Peyer's patch (tissue), 4 donors: ENCODE data around the gene SLC4A8.

Source experiments
- POLR2A ChIP-seq, 2 donors: fragments of 450-650 bp; IDR thresholded peaks; one replicate each; pipeline ENCODE4 v1.5.1; 2017; ENCODE audit warnings: antibody characterized with exemption in 2 of 2, mild to moderate bottlenecking in 2 of 2, moderate library complexity in 2 of 2
- TF ChIP-seq, protein P1 (sequence below), 6 experiments: fragments of 450-650 bp in 4 of 6; fragments of 200-600 bp in 2 of 6; sonication (generic) in 1 of 6; IDR thresholded peaks; one replicate each; pipeline ENCODE4 v1.5.1; 2017 to 2019; ENCODE audit warnings: antibody characterized with exemption in 6 of 6, mild to moderate bottlenecking in 3 of 6, moderate library complexity in 1 of 6

DNA sequence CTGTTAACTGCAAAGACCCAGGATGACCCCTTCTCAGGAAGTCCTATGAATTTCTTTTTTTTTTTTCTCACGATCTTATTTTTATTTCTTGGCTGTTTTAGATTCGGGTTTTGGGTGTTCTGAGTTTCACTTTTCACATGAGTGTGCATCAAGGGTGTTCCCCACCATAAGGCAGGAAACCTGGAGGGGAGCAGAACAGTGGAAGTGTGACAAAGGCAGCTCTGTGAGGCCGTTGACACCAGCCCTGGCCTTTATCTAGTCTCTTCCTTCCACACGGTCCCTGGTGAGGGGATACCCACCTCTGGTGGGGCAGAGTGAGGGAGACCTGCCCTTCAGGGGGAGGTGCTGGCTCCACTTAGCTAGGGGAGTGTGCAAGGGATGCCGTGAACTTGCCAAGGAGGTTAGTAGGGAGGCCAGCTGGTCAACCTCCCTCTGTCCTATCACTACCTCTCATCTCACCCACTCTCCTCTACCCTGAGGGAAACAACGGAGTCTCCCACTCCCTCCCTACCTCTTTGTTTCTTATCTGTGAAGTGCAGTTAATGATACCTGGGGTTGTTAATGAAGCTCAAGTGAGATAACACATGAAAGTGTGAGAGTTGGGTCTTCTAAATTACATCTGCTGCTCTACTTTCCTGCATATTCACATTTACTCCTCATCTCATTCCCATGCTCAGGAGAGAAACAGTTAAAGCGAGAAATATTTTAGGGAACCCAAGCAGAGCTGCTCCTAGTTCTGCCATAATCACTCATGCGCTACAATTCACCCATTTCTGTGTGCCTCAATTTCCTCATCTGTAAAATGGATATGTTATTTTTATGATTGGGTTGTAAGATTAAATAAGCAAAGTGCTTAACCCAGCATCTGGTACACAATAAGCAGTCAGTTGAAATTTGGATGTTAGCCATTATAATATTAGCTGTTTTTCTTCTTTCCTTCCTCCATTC lies 29.1 kb upstream of the SLC4A8 start:
- TF ChIP-seq POLR2A (IDR thresholded peaks at IDR 0.05), result no peak
- TF ChIP-seq, protein P1, sequence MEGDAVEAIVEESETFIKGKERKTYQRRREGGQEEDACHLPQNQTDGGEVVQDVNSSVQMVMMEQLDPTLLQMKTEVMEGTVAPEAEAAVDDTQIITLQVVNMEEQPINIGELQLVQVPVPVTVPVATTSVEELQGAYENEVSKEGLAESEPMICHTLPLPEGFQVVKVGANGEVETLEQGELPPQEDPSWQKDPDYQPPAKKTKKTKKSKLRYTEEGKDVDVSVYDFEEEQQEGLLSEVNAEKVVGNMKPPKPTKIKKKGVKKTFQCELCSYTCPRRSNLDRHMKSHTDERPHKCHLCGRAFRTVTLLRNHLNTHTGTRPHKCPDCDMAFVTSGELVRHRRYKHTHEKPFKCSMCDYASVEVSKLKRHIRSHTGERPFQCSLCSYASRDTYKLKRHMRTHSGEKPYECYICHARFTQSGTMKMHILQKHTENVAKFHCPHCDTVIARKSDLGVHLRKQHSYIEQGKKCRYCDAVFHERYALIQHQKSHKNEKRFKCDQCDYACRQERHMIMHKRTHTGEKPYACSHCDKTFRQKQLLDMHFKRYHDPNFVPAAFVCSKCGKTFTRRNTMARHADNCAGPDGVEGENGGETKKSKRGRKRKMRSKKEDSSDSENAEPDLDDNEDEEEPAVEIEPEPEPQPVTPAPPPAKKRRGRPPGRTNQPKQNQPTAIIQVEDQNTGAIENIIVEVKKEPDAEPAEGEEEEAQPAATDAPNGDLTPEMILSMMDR (IDR thresholded peaks at IDR 0.05), result no peak
